HepG2 (cell line): ENCODE results near the gene DUS2. TPM values are rescaled to one million over a fixed set of nuclear protein-coding genes. Genes with fewer than 3 reads are reported as not detected.

ENCODE experiments used
- ARHGAP35 ChIP-seq: sonication (generic); formaldehyde crosslinking; IDR thresholded peaks from 2 replicates; pipeline ENCODE4 v1.9.0; 2022; ENCODE audit warnings: mild to moderate bottlenecking, inconsistent platforms, moderate library complexity, missing genetic modification reagents, borderline replicate concordance
- EED ChIP-seq: sonication (generic); formaldehyde crosslinking; IDR thresholded peaks from 2 replicates; pipeline ENCODE4 v1.5.0; 2020; ENCODE audit warnings: mild to moderate bottlenecking, missing genetic modification reagents
- FOXP1 ChIP-seq, 2 experiments: fragments of 450-650 bp in 1 of 2; IDR thresholded peaks; 2 replicates each; pipeline ENCODE4 v1.6.1; 2017 to 2018; ENCODE audit warnings: antibody characterized with exemption in 1 of 2
- MEF2D ChIP-seq: sonication (generic); formaldehyde crosslinking; IDR thresholded peaks from 2 replicates; pipeline ENCODE4 v1.5.1; 2020; ENCODE audit warnings: mild to moderate bottlenecking, missing genetic modification reagents
- MYNN ChIP-seq: sonication (generic); formaldehyde crosslinking; IDR thresholded peaks from 2 replicates; pipeline ENCODE4 v1.4.0; 2020; ENCODE audit warnings: mild to moderate bottlenecking, low read depth, missing genetic modification reagents
- PAX8 ChIP-seq: sonication (generic); formaldehyde crosslinking; IDR thresholded peaks from 2 replicates; pipeline ENCODE4 v1.8.0; 2022; ENCODE audit warnings: mild to moderate bottlenecking, missing genetic modification reagents, borderline replicate concordance
- PBX3 ChIP-seq: sonication (generic); formaldehyde crosslinking; IDR thresholded peaks from 2 replicates; pipeline ENCODE4 v1.8.1; 2023; ENCODE audit warnings: missing genetic modification reagents, inconsistent platforms, borderline replicate concordance
- PHF21A ChIP-seq: sonication (generic); formaldehyde crosslinking; IDR thresholded peaks from 2 replicates; pipeline ENCODE4 v1.5.0; 2020; ENCODE audit warnings: mild to moderate bottlenecking, missing genetic modification reagents
- SIN3B ChIP-seq: fragments of 150-350 bp; IDR thresholded peaks from 2 replicates; pipeline ENCODE4 v1.6.1; 2014; ENCODE audit warnings: low read length
- SIX1 ChIP-seq: sonication (generic); formaldehyde crosslinking; IDR thresholded peaks from 2 replicates; pipeline ENCODE4 v1.4.0; 2020; ENCODE audit warnings: missing genetic modification reagents, borderline replicate concordance
- STAG1 ChIP-seq: sonication (generic); formaldehyde crosslinking; IDR thresholded peaks from 2 replicates; pipeline ENCODE4 v1.4.0; 2020; ENCODE audit warnings: missing genetic modification reagents
- TARDBP ChIP-seq: sonication (generic); formaldehyde crosslinking; IDR thresholded peaks from 2 replicates; pipeline ENCODE4 v1.8.0; 2022; ENCODE audit warnings: mild to moderate bottlenecking, missing genetic modification reagents
- U2AF2 ChIP-seq: fragments of 200-400 bp; formaldehyde crosslinking; IDR thresholded peaks from 2 replicates; pipeline ENCODE4 v1.6.1; 2017; ENCODE audit warnings: low read depth, mild to moderate bottlenecking, low read length
- XBP1 ChIP-seq: sonication (generic); formaldehyde crosslinking; IDR thresholded peaks from 2 replicates; pipeline ENCODE4 v1.5.0; 2020; ENCODE audit warnings: missing genetic modification reagents
- ZNF138 ChIP-seq: sonication (generic); formaldehyde crosslinking; IDR thresholded peaks from 2 replicates; pipeline ENCODE4 v1.5.0; 2020; ENCODE audit warnings: mild to moderate bottlenecking, low read depth, missing genetic modification reagents
- ZNF225 ChIP-seq: sonication (generic); formaldehyde crosslinking; IDR thresholded peaks from 2 replicates; pipeline ENCODE4 v1.4.0; 2020; ENCODE audit warnings: mild to moderate bottlenecking, missing genetic modification reagents
- ZNF3 ChIP-seq: IDR thresholded peaks from 2 replicates; pipeline ENCODE4 v1.7.0; 2017; ENCODE audit warnings: inconsistent platforms
- ZNF33B ChIP-seq: sonication (generic); formaldehyde crosslinking; IDR thresholded peaks from 2 replicates; pipeline ENCODE4 v1.5.1; 2020; ENCODE audit warnings: mild to moderate bottlenecking, missing genetic modification reagents
- ZNF431 ChIP-seq: sonication (generic); formaldehyde crosslinking; IDR thresholded peaks from 2 replicates; pipeline ENCODE4 v1.9.0; 2022; ENCODE audit warnings: missing genetic modification reagents, low read depth, mild to moderate bottlenecking, borderline replicate concordance
- ZNF564 ChIP-seq: sonication (generic); formaldehyde crosslinking; IDR thresholded peaks from 2 replicates; pipeline ENCODE4 v1.8.1; 2023; ENCODE audit warnings: mild to moderate bottlenecking, missing genetic modification reagents
- ZSCAN29 ChIP-seq: sonication (generic); formaldehyde crosslinking; conservative IDR thresholded peaks from 2 replicates; pipeline ENCODE4 v1.4.0; 2020; ENCODE audit warnings: mild to moderate bottlenecking, missing genetic modification reagents
- polyA plus RNA-seq, 8 experiments: library from polyadenylated mRNA; depleted of rRNA in 3 of 8; stranded (reverse) in 7 of 8; unstranded in 1 of 8; fragments of >200 nt; fragmentation: Illumina TruSeq in 4 of 8; extraction: Trizol in 4 of 8; gene quantifications; 2 replicates each; pipeline versions ENCODE4 v1.2.1 to v1.2.3, GENCODE V29; 2011 to 2016; ENCODE audit warnings: low read depth in 4 of 8, missing spikeins in 1 of 8, mixed read lengths in 1 of 8; ENCODE audit not compliant: insufficient read depth in 1 of 8
- total RNA-seq, 5 experiments: library from RNA; depleted of rRNA; stranded (reverse); fragments of >200 nt; fragmentation: Illumina TruSeq; extraction: Trizol; gene quantifications; 2 replicates each; pipeline ENCODE4 v1.2.3, GENCODE V29; 2016; ENCODE audit warnings: low read depth in 1 of 5
- TF ChIP-seq, protein P1 (sequence below): sonication (generic); formaldehyde crosslinking; IDR thresholded peaks from 2 replicates; pipeline ENCODE4 v1.4.0; 2020; ENCODE audit warnings: missing genetic modification reagents
- TF ChIP-seq, protein P2 (sequence below): sonication (generic); formaldehyde crosslinking; IDR thresholded peaks from 2 replicates; pipeline ENCODE4 v1.5.1; 2020; ENCODE audit warnings: mild to moderate bottlenecking, moderate library complexity, missing genetic modification reagents

Gene DUS2
- total and polyA plus RNA-seq, 2 of the 13 experiments (the other 11 are each of a cell fraction or from before 2014, with no cell fraction given) = 17.8 to 25.1 TPM

DNA sequence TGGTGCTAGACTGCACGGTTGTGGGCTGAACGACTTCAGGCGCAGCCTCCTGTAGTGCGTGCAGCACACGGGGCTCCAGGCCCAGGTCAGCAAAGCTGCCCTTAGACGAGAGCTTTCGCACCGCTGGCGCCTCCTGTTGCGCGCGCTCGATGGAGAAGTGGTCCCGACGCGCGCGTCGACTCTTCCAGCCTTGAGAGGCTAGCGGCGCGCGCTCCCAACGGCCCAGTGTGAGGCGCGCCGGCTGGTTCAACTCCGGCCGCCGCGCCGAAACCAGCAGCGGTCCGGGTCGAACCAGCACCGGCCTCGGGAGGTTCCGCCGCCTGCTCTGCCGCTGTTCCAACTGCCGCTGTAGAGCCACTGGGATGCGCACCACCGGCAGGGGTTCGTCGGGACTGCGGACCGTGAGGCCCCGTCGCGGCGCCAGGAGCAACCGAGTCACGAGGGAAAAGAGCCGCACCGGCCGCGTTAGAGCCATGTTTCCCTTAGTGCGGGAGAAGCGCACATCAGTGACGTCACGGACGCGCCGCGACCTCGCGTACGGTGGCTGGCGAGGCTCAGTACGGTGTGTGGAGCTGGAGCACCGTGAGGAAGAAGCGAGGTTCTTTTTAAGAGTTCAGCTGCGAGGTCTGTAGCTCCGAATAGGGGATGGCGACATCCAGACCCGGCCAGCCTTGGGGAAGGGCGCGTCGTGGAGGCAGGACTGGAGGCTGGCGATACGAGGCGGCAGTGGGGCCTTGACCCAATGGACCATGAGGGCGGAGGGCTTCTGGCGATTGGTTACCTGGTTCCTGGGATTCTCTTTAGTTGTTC lies at the start of gene DUS2, which contains the start of gene DDX28 (continued):
- no peak for TF ChIP-seq FOXP1 (IDR thresholded peaks at IDR 0.05)
- TF ChIP-seq FOXP1 (CRISPR knock-in tag; IDR thresholded peaks at IDR 0.05) = 0 out of 2 replicates have a peak, but pooled peaks have one; percentile 1
- TF ChIP-seq MEF2D = peak; percentile 80
- TF ChIP-seq STAG1 (CRISPR knock-in tag) = peak; percentile 12; the same call in 1 of the 2 replicates
- TF ChIP-seq MYNN (CRISPR knock-in tag) = no peak; the same call in 1 of the 2 replicates
- TF ChIP-seq U2AF2 = peak; percentile 83; the same call in 1 of the 2 replicates
- TF ChIP-seq, protein P1, sequence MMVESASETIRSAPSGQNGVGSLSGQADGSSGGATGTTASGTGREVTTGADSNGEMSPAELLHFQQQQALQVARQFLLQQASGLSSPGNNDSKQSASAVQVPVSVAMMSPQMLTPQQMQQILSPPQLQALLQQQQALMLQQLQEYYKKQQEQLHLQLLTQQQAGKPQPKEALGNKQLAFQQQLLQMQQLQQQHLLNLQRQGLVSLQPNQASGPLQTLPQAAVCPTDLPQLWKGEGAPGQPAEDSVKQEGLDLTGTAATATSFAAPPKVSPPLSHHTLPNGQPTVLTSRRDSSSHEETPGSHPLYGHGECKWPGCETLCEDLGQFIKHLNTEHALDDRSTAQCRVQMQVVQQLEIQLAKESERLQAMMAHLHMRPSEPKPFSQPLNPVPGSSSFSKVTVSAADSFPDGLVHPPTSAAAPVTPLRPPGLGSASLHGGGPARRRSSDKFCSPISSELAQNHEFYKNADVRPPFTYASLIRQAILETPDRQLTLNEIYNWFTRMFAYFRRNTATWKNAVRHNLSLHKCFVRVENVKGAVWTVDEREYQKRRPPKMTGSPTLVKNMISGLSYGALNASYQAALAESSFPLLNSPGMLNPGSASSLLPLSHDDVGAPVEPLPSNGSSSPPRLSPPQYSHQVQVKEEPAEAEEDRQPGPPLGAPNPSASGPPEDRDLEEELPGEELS (CRISPR knock-in tag) = peak; percentile 76
- peak; percentile 99 for TF ChIP-seq SIN3B
- peak; percentile 92 for TF ChIP-seq ZSCAN29 (CRISPR knock-in tag)
- TF ChIP-seq ARHGAP35 = peak; percentile 95; the same call in 1 of the 2 replicates
- 0 out of 2 replicates have a peak, but pooled peaks have one; percentile 6 for TF ChIP-seq XBP1 (CRISPR knock-in tag)
- peak; percentile 91; the same call in 1 of the 2 replicates for TF ChIP-seq ZNF564 (CRISPR knock-in tag)
- TF ChIP-seq, protein P2, sequence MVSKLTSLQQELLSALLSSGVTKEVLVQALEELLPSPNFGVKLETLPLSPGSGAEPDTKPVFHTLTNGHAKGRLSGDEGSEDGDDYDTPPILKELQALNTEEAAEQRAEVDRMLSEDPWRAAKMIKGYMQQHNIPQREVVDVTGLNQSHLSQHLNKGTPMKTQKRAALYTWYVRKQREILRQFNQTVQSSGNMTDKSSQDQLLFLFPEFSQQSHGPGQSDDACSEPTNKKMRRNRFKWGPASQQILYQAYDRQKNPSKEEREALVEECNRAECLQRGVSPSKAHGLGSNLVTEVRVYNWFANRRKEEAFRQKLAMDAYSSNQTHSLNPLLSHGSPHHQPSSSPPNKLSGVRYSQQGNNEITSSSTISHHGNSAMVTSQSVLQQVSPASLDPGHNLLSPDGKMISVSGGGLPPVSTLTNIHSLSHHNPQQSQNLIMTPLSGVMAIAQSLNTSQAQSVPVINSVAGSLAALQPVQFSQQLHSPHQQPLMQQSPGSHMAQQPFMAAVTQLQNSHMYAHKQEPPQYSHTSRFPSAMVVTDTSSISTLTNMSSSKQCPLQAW (CRISPR knock-in tag) = peak; percentile 94
- no peak; the same call in 1 of the 2 replicates for TF ChIP-seq ZNF33B (CRISPR knock-in tag)
- no peak; the same call in 1 of the 2 replicates for TF ChIP-seq ZNF138 (CRISPR knock-in tag)
- peak; percentile 85 for TF ChIP-seq ZNF431
- TF ChIP-seq EED = peak; percentile 85; the same call in 1 of the 2 replicates
- peak; percentile 79 for TF ChIP-seq PBX3
- peak; percentile 100 for TF ChIP-seq TARDBP (CRISPR knock-in tag)
- no peak for TF ChIP-seq ZNF3
- peak; percentile 92 for TF ChIP-seq ZNF225 (CRISPR knock-in tag)
- peak; percentile 11; the same call in 1 of the 2 replicates for TF ChIP-seq SIX1 (CRISPR knock-in tag)
- peak; percentile 86; the same call in 1 of the 2 replicates for TF ChIP-seq PAX8 (CRISPR knock-in tag)
- peak; percentile 88; the same call in 1 of the 2 replicates for TF ChIP-seq PHF21A (CRISPR knock-in tag)
